WERI-Rb-1 (cell line): ENCODE measurements around the gene HIF3A.
"Not testable (repeated sequence)": the region's sequence is repeated elsewhere in the genome, so short reads cannot be mapped to it uniquely, and the experiment has no call there.

ENCODE experiments used
- DNase-seq: peaks from one replicate; pipeline ENCODE4 v3.0.0-alpha.2; 2020
- H3K27ac ChIP-seq: fragments of 250-450 bp; sonication (Bioruptor Pico); 2 replicates; pipeline ENCODE4 v1.5.1; 2020; ENCODE audit warnings: mild to moderate bottlenecking, moderate library complexity
- H3K27me3 ChIP-seq: fragments of 250-450 bp; sonication (Bioruptor Pico); 2 replicates; pipeline ENCODE4 v1.5.1; 2021; ENCODE audit warnings: mild to moderate bottlenecking, low read depth, moderate library complexity; ENCODE audit not compliant: insufficient read depth, severe bottlenecking
- H3K36me3 ChIP-seq: fragments of 250-450 bp; sonication (Bioruptor Pico); 2 replicates; pipeline ENCODE4 v1.5.1; 2020; ENCODE audit warnings: mild to moderate bottlenecking, moderate library complexity
- H3K4me3 ChIP-seq: 2 replicates; pipeline ENCODE4 v1.5.1; 2011; ENCODE audit warnings: low read depth, mild to moderate bottlenecking, control low read depth, low read length
- H3K9me3 ChIP-seq: fragments of 250-450 bp; sonication (Bioruptor Pico); 2 replicates; pipeline ENCODE4 v1.5.1; 2021; ENCODE audit warnings: mild to moderate bottlenecking, moderate library complexity; ENCODE audit not compliant: severe bottlenecking
- CTCF ChIP-seq: IDR thresholded peaks from 2 replicates; pipeline ENCODE4 v1.5.1; 2011; ENCODE audit warnings: low read depth, mild to moderate bottlenecking, control low read depth, inconsistent platforms, low read length

The HIF3A gene

DNA sequence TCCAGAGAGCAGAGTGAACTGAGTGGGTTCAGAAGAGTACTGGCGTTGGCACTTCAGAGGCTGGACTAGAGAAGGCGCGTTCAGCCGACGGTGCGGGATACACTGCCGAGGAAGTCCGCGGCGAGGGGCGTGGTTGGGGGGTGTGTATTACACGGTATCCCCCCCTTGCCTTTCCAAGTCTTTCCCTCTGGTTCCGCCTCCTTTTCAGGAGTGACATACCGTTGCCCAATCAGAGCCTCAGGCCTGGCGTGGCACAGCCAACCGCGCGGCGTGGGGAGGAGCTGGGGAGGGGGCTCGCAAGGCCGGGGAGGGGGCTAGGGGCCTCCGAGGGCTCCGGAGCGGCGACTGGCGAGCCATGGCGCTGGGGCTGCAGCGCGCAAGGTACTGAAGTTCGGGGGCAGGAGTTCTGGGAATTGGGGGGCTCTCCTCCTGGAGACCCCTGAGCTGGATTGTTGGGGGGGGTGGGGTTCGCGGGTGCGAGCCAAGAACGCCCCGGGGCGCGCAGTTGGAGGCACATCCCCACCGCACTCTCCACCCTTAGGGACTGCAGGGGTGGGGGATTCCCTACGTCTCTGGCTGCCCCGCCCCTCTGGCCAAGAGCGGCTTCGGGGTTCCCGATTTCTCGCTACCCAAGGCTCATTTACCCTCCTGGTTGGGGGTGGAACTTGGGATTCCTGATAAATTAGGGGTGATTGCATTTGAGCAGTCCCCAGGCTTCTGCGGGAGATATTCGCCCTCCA, at the start of gene HIF3A:
Gene HIF3A (plus strand): TSS at position 321 of the 740 bp plus-strand sequence. CDS start 35 bp downstream, at position 356.
- peak; percentile 75 for DNase-seq
- Histone ChIP-seq H3K4me3 (peak within 1 kb of the TSS; percentile 39), H3K36me3 (no peaks in the 10 kb centered on the region), H3K9me3 (peaks cover 3% of the 10 kb centered on the region), H3K27ac (no peak within 1 kb of the TSS), H3K27me3 (no peaks in the 10 kb centered on the region)
- TF ChIP-seq CTCF = no peak

GRCh38 chr19:46250076-46250735, 46.6 kb upstream of the HIF3A start:
- Histone ChIP-seq H3K4me3 (no peak overlapping the region), H3K36me3 (no peaks in the 10 kb centered on the region), H3K9me3 (no peaks in the 10 kb centered on the region), H3K27me3 (no peaks in the 10 kb centered on the region), H3K27ac (no peak overlapping the region)
- no peak for DNase-seq
- TF ChIP-seq CTCF = no peak

- H3K27ac ChIP-seq = no peak overlapping the region
- TF ChIP-seq CTCF = no peak
- H3K27me3 ChIP-seq = no peaks in the 10 kb centered on the region
- H3K4me3 ChIP-seq = no peak overlapping the region
- H3K36me3 ChIP-seq = no peaks in the 10 kb centered on the region
- no peak for DNase-seq
- H3K9me3 ChIP-seq = no peaks in the 10 kb centered on the region
Observed at GRCh38 chr19:46251416-46251815, 45.4 kb upstream of the HIF3A start.

DNA sequence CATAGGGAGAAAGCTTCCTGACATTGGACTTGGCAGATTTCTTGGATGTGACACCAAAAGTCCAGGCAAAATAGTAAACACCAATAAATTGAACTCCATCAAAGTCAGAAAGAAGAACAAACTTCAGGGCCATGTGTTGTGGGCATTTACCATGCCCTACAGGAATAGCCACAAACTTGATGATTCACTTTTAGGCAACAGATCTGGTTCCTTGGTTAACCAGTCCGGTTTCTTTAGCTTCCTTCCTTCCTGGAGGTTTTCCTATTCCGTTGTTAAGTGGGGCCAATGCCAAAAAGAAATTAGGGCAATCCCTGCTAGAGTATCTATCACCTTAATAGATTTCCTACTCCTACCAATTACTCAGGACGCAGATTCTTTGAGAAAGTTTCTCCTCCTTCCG, 42.1 kb upstream of the HIF3A start:
- no peak for TF ChIP-seq CTCF
- H3K36me3 ChIP-seq = no peaks in the 10 kb centered on the region
- H3K9me3 ChIP-seq = no peaks in the 10 kb centered on the region
- DNase-seq = no peak
- no peaks in the 10 kb centered on the region for H3K27me3 ChIP-seq
- H3K4me3 ChIP-seq = no peak overlapping the region
- no peak overlapping the region for H3K27ac ChIP-seq

DNA sequence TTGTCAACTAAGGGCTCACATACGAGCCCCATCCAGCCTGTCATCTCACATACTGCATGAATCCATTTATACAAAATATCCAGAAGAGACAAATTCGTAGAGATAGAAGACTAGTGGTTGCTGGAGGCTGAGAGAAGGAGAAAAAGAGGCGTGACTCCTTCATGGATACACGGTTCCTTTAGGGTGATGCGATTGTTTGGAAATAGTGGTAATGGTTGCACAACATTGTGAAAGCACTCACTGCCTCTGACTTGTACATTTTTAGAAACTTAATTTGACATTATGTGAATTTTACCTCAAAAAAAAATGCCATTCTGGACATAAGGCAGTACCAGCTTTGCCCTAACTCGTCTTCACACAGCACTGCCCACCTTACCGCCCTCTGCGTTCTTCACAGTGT, 40.0 kb upstream of the HIF3A start:
- H3K27me3 ChIP-seq = no peaks in the 10 kb centered on the region
- no peak overlapping the region for H3K4me3 ChIP-seq
- no peak overlapping the region for H3K27ac ChIP-seq
- no peaks in the 10 kb centered on the region for H3K36me3 ChIP-seq
- no peak for DNase-seq
- TF ChIP-seq CTCF = no peak
- H3K9me3 ChIP-seq = no peaks in the 10 kb centered on the region

DNA sequence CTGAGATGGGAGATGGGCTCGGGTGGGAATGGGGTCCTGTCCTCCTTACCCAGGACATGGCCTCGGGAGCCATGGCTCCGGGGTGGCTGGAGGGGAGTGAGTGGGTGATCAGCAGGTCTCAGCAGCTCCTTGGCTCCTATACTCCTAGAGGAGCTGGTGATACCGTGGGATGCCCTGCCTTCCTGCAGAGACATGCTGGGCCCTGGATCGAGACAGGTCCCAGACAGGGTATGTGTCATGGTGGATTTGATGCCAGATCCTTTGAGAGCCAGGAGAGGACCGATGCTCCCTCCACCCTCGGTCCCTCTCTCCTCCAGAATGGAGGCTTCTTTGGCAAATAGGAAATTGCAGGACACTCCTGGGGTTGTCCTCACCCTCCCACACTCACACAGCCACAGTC, 35.3 kb upstream of the HIF3A start:
- not testable (repeated sequence) for H3K27me3 ChIP-seq

GRCh38 chr19:46262684-46263296, 34.1 kb upstream of the HIF3A start:
- H3K27ac ChIP-seq, DNase-seq: not testable (repeated sequence)

More for the DNA sequence above, 35.3 kb upstream of the HIF3A start:
- not testable (repeated sequence) for H3K9me3 ChIP-seq, H3K27ac ChIP-seq, H3K4me3 ChIP-seq, H3K36me3 ChIP-seq, DNase-seq

GRCh38 chr19:46264801-46265200, 32.0 kb upstream of the HIF3A start:
- H3K4me3 ChIP-seq, H3K27me3 ChIP-seq, DNase-seq, H3K27ac ChIP-seq, H3K36me3 ChIP-seq, H3K9me3 ChIP-seq: not testable (repeated sequence)

More at GRCh38 chr19:46262684-46263296, 34.1 kb upstream of the HIF3A start:
- H3K9me3 ChIP-seq, H3K4me3 ChIP-seq, H3K36me3 ChIP-seq, H3K27me3 ChIP-seq: not testable (repeated sequence)
